IPS-20b (cell line): ENCODE data around the gene ATP6V1B1.

Experiments used
- H3K27ac ChIP-seq: one replicate; pipeline ENCODE4 v1.5.1; 2013; ENCODE audit warnings: low read length
- H3K27me3 ChIP-seq: 2 replicates; pipeline ENCODE4 v1.6.1; 2013; ENCODE audit warnings: mild to moderate bottlenecking, low read length, inconsistent platforms; ENCODE audit not compliant: insufficient read depth
- H3K36me3 ChIP-seq: 2 replicates; pipeline ENCODE4 v1.6.1; 2013; ENCODE audit warnings: low read depth, mild to moderate bottlenecking, inconsistent platforms, low read length, moderate library complexity; ENCODE audit not compliant: insufficient read depth
- H3K4me1 ChIP-seq: 2 replicates; pipeline ENCODE4 v1.6.1; 2013; ENCODE audit warnings: mild to moderate bottlenecking, control low read depth, inconsistent platforms, low read length, moderate library complexity; ENCODE audit not compliant: insufficient read depth
- H3K4me3 ChIP-seq: 2 replicates; pipeline ENCODE4 v1.5.1; 2013; ENCODE audit warnings: mild to moderate bottlenecking, low read length, inconsistent platforms
- H3K9ac ChIP-seq: 2 replicates; pipeline ENCODE4 v1.6.1; 2013; ENCODE audit warnings: low read depth, mild to moderate bottlenecking, inconsistent platforms, low read length, moderate library complexity
- H3K9me3 ChIP-seq: 2 replicates; pipeline ENCODE4 v1.6.1; 2013; ENCODE audit warnings: mild to moderate bottlenecking, low read depth, low read length, inconsistent platforms; ENCODE audit not compliant: insufficient read depth

The ATP6V1B1 gene

DNA sequence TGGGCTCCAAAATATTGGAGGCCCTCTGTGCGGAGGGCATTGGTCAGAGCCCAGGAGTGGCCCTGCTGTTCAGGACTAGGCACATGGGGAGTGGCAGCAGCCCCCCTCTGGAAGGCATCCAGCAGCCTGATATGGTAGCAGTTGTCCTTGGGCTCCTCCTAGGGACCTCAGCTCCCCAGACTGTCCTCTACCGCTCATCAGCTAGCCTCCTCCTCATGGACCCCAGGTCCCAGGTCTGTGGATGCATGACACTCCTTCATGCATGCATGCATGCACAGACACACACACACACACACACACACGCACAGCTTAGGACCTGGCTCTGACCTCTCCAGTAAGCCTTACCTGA is 15.4 kb upstream of the ATP6V1B1 start:
- Histone ChIP-seq H3K9ac (no peak overlapping the region), H3K27me3 (peaks cover 30% of the 10 kb centered on the region), H3K36me3 (no peaks in the 10 kb centered on the region), H3K27ac (no peak overlapping the region), H3K9me3 (no peaks in the 10 kb centered on the region), H3K4me3 (no peak overlapping the region), H3K4me1 (no peaks in the 10 kb centered on the region)

DNA sequence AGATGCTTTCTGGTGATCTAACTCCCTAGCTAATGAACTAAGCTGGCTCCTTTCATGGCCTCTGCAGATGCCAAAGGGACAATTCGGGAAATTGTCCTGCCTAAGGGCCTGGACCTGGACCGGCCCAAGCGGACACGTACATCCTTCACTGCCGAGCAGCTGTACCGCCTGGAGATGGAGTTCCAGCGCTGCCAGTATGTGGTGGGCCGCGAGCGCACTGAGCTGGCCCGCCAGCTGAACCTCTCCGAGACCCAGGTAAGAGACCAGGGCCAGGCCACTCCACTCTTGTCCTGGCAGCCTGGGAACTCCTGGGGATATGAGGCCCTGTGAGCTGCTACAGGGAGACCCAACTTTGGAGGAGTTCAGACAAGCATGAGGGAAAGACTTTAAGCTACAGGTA is 14.7 kb upstream of the ATP6V1B1 start:
- Histone ChIP-seq H3K4me1 (no peaks in the 10 kb centered on the region), H3K27me3 (peaks cover 25% of the 10 kb centered on the region), H3K27ac (no peak overlapping the region), H3K9ac (no peak overlapping the region), H3K9me3 (no peaks in the 10 kb centered on the region), H3K4me3 (no peak overlapping the region), H3K36me3 (no peaks in the 10 kb centered on the region)

DNA sequence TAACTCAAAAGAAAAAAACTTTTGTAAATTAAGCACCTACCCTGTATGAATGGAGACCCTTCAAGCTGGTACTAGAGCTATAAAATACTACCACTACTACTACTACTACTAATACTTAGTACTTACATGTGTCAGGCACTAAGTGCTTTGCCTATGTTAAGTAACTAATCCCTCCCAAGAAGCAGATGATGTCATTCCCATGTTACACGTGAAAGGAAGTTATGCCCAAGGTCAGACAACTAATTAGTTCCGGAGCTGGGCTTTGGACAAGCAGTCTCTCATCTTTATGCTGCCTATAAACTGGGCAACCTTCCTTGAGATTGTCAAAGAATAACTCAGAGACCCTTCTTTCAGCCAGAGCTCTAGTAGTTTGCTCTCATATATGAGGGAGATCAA is 13.9 kb upstream of the ATP6V1B1 start:
- Histone ChIP-seq H3K27ac (no peak overlapping the region), H3K9me3 (no peaks in the 10 kb centered on the region), H3K36me3 (no peaks in the 10 kb centered on the region), H3K27me3 (peaks cover 19% of the 10 kb centered on the region), H3K4me1 (no peaks in the 10 kb centered on the region), H3K4me3 (no peak overlapping the region), H3K9ac (no peak overlapping the region)

DNA sequence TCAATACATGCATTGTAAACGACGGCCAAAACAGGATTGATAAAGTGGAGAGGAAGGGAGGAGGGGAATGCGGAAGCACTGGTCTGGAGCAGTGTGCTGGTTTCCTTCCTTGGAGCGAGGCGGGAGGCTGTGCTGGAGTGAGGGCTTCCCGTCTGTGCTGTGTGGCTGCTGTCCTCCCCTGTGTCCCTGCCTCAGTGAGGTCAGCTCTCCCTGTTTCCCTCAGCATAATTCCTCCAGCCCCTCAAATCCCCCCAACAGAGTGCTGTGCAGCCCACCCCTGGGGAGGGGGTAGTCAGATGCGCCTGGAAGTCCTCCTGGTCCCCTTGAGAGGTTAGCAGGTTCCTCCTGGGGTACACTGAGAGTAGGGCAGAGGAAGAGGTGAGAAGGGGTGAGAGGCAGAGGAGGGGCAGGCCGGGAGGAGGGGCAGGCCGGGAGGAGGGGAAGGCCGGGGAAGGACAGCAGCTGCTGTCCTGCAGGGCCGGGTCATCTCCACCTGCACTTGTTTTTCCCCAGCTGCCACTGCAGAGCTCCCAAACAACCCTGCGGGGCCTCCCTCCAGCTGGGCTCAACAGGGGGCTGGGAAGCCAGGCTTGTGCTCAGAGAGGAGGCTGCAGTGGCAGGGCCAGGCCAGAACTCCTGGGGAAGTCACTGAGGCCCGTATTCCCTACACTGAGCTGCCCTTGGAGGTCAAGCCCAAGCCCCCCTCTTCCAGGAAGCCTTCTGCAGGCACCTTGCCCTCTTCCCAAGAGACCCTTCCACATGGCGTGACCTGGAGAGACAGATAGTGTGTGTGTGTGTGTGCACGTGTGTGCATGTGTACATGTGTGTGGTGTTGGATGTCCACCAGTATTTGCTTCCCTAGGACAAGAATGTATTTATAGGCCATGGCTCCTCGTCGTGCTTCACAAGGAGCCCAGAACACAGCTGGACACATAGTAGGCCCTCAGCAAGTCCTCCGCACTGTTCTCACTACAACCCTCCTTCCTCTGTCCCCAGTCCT is 13.2 kb upstream of the ATP6V1B1 start:
- Histone ChIP-seq H3K27me3 (peaks cover 18% of the 10 kb centered on the region), H3K9me3 (no peaks in the 10 kb centered on the region), H3K36me3 (no peaks in the 10 kb centered on the region), H3K4me1 (no peaks in the 10 kb centered on the region), H3K4me3 (no peak overlapping the region), H3K9ac (no peak overlapping the region), H3K27ac (no peak overlapping the region)

DNA sequence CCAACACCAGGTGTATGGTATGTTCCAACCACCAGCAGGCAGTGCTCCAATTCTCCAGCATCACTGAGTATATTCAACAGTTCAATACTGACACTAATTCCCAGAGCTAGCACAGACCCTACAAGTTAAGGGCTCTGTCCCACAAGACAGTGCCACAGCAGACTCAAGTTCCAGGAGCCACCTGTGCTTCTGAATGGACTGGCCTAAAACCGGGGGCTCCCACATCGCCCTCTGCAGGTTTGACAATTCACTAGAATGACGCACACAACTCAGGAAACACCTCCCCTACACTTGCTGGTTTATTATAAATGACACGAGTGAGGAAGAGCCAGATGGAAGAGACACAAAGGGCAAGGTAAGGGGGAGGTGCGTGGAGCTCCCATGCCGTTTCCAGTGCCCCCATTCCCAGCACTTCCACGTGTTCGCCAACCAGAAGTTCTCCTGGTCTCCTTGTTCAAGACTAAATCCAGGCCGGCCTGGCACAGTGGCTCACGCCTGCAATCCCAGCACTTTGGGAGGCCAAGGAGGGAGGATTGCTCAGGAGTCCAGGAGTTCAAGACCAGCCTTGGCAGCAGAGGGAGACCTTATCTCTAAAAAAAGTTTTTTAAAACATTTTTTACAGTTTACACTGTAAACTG is 12.2 kb upstream of the ATP6V1B1 start:
- Histone ChIP-seq H3K4me1 (no peaks in the 10 kb centered on the region), H3K9me3 (no peaks in the 10 kb centered on the region), H3K27ac (no peak overlapping the region), H3K4me3 (no peak overlapping the region), H3K27me3 (peaks cover 9% of the 10 kb centered on the region; the same call in 1 of the 2 replicates), H3K9ac (no peak overlapping the region), H3K36me3 (no peaks in the 10 kb centered on the region)

DNA sequence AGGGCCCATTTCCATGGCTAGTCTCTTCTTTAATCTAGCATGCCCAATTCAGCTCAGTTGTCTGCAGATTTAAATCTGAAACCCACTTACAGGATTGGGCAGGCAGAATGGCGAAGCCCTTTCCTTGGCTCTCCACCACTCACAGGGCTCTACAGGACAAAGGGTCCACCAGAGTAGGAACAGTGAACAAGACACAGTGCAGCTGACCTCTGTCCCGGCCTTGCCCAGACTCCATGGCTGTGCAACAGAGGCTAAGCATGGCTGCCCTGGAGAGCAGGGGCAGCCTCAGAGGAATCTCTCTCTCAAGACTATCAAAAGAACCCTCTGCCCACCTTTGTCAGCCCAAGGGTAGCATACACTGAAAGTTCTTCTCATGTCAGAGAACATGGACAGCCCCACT is 9.7 kb upstream of the ATP6V1B1 start:
- H3K27ac ChIP-seq, result no peak overlapping the region
- peaks cover 15% of the 10 kb centered on the region; the same call in 1 of the 2 replicates for H3K27me3 ChIP-seq
- no peaks in the 10 kb centered on the region for H3K36me3 ChIP-seq
- H3K9me3 ChIP-seq, result no peaks in the 10 kb centered on the region
- no peak overlapping the region for H3K9ac ChIP-seq
- no peaks in the 10 kb centered on the region for H3K4me1 ChIP-seq
- no peak overlapping the region for H3K4me3 ChIP-seq

DNA sequence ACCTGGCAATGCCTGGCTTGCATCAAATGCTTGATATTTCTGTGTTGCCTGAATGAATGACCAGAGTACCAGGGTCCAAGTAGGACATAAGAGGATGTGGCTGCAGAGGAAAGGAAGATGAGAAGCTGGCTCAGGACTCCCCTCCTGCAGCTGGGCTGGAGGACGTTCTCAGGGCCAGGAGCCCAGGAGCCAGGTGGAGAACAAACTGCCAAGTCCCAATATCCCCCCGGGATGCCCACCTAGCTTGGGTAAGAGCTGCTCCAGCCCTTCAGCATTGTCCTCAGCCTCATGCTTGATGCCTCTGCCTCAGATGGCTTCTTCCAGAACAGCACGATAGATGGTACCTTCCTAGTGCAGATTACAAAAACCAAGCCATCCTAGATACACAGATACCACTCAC is 8.6 kb upstream of the ATP6V1B1 start:
- Histone ChIP-seq H3K27ac (no peak overlapping the region), H3K4me3 (no peak overlapping the region), H3K36me3 (no peaks in the 10 kb centered on the region), H3K9ac (no peak overlapping the region), H3K9me3 (no peaks in the 10 kb centered on the region), H3K4me1 (no peaks in the 10 kb centered on the region), H3K27me3 (peaks cover 21% of the 10 kb centered on the region; the same call in 1 of the 2 replicates)

DNA sequence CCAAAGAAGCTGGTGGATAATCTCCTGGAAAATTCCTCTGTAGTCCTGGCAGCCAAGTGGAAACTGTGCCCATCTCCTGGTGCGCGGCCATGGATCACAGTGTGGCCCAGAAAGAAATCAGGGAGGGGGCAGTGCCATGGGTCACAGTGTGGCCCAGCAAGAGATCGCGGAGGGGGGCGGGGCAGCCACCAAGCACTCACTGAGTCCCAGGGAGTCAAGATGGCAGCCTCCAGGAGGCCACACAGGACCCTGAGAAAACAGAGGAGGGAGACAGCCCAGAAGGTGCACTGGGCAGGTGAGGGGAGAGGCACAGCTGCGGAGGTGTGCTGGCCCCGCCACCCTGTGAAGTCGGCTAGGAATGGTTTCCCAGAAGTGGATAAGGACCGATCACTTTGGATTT is 8.1 kb upstream of the ATP6V1B1 start:
- Histone ChIP-seq H3K9me3 (no peaks in the 10 kb centered on the region), H3K9ac (no peak overlapping the region), H3K27ac (no peak overlapping the region), H3K4me3 (no peak overlapping the region), H3K36me3 (no peaks in the 10 kb centered on the region), H3K4me1 (no peaks in the 10 kb centered on the region), H3K27me3 (peaks cover 21% of the 10 kb centered on the region; the same call in 1 of the 2 replicates)

DNA sequence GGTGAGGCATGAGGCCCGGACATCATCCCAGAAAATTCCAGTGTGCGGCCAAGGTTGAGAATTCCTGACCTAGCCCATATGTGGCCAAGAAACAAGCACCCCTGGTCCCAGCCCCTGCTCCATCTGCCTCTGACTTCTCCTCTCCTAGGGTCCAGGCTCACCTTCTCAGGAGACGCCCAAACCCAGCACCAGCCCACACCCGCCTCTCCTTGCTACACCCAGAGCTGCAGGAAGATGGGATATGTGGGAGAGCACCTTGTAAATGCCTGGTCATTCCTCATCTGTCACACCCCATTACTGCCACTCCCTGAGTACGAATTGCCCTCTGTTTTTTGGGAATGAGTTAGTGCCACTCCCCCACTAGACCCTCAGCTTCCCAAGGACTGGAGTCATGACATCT is 7.3 kb upstream of the ATP6V1B1 start:
- Histone ChIP-seq H3K27me3 (peaks cover 21% of the 10 kb centered on the region; the same call in 1 of the 2 replicates), H3K4me3 (no peak overlapping the region), H3K27ac (no peak overlapping the region), H3K9ac (no peak overlapping the region), H3K36me3 (no peaks in the 10 kb centered on the region), H3K4me1 (no peaks in the 10 kb centered on the region), H3K9me3 (no peaks in the 10 kb centered on the region)

DNA sequence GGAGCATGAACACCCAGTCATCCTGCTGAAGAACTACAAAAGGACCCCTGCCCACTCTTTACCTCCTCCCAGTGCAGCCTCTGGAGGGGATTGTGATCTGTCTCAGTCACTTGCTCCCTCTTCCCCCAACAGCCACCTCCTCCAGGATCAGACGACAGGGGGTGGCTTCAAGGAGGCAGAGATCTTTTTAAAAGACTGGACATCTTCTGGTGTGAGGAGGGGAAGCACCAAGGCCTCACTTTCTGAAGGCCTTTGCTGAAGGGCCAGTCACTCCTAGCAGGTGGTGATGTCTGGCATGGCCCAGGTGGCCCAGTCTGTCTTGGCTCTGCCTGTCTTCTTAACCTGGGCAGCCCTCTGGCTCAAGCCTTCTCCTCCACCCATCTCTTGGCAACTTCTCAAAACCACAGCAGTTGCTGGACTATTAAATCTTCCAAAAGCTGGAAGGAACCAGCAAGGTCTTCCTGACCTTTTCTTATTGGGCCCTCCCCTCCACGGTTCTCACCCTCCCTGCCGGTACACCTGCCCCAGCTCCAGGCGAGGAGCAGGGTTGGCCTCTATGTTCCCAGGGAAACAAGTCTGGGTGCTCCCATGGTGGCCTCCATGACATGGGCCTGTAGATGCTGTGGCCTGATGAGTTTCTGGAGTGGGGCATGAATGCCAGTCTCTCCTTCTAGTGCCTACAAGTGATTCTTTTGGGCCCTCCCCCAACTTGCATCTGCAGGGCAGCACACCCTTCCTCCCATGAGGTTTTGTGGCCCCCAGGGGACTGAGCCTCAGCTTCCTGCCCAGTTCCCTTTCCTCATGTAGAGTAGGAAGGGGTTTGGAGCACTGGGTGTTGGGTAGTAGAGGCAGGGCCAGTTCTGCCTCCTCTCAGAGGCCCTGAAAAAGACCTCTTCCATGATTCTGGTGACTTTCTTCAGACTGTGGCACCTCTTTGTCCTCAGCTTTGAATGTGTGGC is 5.0 kb upstream of the ATP6V1B1 start:
- no peak overlapping the region for H3K9ac ChIP-seq
- peaks cover 30% of the 10 kb centered on the region for H3K27me3 ChIP-seq
- no peak overlapping the region for H3K27ac ChIP-seq
- no peak overlapping the region for H3K4me3 ChIP-seq
- H3K36me3 ChIP-seq, result no peaks in the 10 kb centered on the region
- H3K9me3 ChIP-seq, result no peaks in the 10 kb centered on the region
- H3K4me1 ChIP-seq, result no peaks in the 10 kb centered on the region

DNA sequence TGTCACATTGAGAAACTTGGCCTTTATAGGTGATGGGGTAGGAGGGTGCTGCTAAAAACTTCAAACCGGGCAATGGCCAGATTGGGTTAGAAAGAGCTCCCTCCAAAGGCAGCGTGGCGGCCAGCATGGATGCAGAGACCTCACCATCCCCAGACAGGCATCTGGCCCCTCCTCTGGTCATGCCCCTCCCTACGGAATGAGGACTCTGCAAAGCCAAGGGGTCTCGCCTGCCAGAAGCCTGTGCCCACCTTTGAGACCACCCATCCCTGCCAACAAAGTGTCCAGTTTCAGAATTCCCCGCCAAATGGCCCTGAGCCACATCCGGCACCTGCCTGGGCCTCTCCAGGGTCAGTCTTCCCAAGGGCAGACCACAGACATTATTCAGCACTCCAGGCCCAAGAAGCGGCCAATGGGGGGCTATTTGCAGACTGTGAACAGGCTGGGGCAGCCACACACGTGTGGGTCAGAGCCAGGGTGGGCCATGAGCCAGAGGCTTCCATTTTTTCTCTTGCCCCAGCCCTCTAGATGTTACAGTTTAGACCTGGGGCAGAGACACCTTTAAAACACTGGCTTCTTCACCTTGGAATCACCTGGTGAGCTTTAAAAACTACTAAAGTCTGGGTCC is 4.2 kb upstream of the ATP6V1B1 start:
- Histone ChIP-seq H3K4me1 (no peaks in the 10 kb centered on the region), H3K27me3 (peaks cover 36% of the 10 kb centered on the region), H3K36me3 (no peaks in the 10 kb centered on the region), H3K9me3 (no peaks in the 10 kb centered on the region), H3K4me3 (no peak overlapping the region), H3K9ac (no peak overlapping the region), H3K27ac (no peak overlapping the region)
